ENCODE results near the gene MEIKIN.

The MEIKIN gene

DNA sequence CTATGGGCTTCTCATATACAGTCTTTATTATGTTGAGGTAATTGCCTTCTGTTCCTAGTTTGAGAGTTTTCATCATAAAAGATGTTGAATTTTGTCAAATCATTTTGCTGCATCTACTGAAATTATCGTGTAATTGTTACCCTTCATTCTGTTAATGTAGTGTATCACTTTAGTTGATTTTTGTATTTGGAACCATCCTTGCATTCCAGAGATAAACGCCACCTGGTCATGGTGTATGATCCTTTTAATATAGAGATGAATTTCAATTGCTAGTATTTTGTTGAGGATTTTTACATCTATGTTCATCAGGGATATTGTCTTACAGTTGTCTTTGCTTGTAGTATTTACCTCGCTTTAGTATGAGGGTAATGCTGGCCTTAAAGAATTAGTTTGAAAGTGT lies 19.3 kb downstream of the MEIKIN start:
- H3K79me2 ChIP-seq (ENCODE audit: control insufficient read depth, low read length): no peaks in the 10 kb centered on the region
- no peak overlapping the region for H3K4me2 ChIP-seq (ENCODE audit: low read length)
- H4K20me1 ChIP-seq (ENCODE audit: control insufficient read depth, insufficient read depth, low read depth, low read length): no peaks in the 10 kb centered on the region
- no peaks in the 10 kb centered on the region for H3F3A ChIP-seq (ENCODE audit: control insufficient read depth, insufficient read depth)
- no peaks in the 10 kb centered on the region for H3K4me1 ChIP-seq (ENCODE audit: control insufficient read depth, low read length)
- H3K4me3 ChIP-seq (ENCODE audit: low read length): no peak overlapping the region
- H3K9me2 ChIP-seq (replicated peaks; ENCODE audit: control insufficient read depth, low read length): no peaks in the 10 kb centered on the region
- H3K36me3 ChIP-seq (ENCODE audit: control insufficient read depth, low read length): no peaks in the 10 kb centered on the region
- no peak overlapping the region for H3K27ac ChIP-seq (ENCODE audit: low read depth, low read length)
- 0 out of 2 replicates have a peak, but pooled peaks cover 3% of the 10 kb centered on the region for H3K9me3 ChIP-seq (ENCODE audit: control insufficient read depth, insufficient read depth, low read length)
- no peaks in the 10 kb centered on the region for H3K27me3 ChIP-seq (ENCODE audit: control insufficient read depth, low read length)
- TF ChIP-seq EZH2phosphoT487 (IDR thresholded peaks at IDR 0.05; ENCODE audit: borderline replicate concordance, low read length): no peak
- TF ChIP-seq, protein P1, sequence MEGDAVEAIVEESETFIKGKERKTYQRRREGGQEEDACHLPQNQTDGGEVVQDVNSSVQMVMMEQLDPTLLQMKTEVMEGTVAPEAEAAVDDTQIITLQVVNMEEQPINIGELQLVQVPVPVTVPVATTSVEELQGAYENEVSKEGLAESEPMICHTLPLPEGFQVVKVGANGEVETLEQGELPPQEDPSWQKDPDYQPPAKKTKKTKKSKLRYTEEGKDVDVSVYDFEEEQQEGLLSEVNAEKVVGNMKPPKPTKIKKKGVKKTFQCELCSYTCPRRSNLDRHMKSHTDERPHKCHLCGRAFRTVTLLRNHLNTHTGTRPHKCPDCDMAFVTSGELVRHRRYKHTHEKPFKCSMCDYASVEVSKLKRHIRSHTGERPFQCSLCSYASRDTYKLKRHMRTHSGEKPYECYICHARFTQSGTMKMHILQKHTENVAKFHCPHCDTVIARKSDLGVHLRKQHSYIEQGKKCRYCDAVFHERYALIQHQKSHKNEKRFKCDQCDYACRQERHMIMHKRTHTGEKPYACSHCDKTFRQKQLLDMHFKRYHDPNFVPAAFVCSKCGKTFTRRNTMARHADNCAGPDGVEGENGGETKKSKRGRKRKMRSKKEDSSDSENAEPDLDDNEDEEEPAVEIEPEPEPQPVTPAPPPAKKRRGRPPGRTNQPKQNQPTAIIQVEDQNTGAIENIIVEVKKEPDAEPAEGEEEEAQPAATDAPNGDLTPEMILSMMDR (IDR thresholded peaks at IDR 0.05; ENCODE audit: low read depth, low read length, poor library complexity, severe bottlenecking): no peak

DNA sequence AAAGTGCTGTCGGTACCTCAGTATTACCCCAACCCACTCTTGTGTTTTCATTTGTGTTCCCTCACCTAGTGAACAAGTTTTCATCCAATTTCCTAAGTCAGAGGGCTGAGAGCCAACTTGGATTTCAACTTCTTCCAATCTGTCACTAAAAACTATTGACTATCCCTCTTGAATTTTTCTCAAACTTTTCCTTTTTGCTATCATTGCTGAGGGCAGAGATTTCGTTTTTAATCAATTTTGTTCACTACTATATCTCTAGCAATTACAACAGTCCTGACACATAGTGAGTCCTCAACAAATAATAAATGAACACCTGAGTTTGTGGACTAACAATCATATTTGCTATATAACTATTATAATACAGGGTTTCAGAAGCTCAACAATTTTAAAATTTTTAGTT lies 29.0 kb downstream of the MEIKIN start:
- TF ChIP-seq, protein P1 (IDR thresholded peaks at IDR 0.05; ENCODE audit: low read depth, low read length, poor library complexity, severe bottlenecking): no peak
- no peak for TF ChIP-seq EZH2phosphoT487 (IDR thresholded peaks at IDR 0.05; ENCODE audit: borderline replicate concordance, low read length)
- Histone ChIP-seq H3K9me3 (ENCODE audit: control insufficient read depth, insufficient read depth, low read length) (no peaks in the 10 kb centered on the region), H3K79me2 (ENCODE audit: control insufficient read depth, low read length) (no peaks in the 10 kb centered on the region), H3K9me2 (replicated peaks; ENCODE audit: control insufficient read depth, low read length) (no peaks in the 10 kb centered on the region), H3F3A (ENCODE audit: control insufficient read depth, insufficient read depth) (no peaks in the 10 kb centered on the region), H3K36me3 (ENCODE audit: control insufficient read depth, low read length) (no peaks in the 10 kb centered on the region), H3K4me3 (ENCODE audit: low read length) (no peak overlapping the region), H3K27ac (ENCODE audit: low read depth, low read length) (no peak overlapping the region), H3K27me3 (ENCODE audit: control insufficient read depth, low read length) (peaks cover 7% of the 10 kb centered on the region), H3K4me2 (ENCODE audit: low read length) (no peak overlapping the region), H3K4me1 (ENCODE audit: control insufficient read depth, low read length) (no peaks in the 10 kb centered on the region), H4K20me1 (ENCODE audit: control insufficient read depth, insufficient read depth, low read depth, low read length) (no peaks in the 10 kb centered on the region)

DNA sequence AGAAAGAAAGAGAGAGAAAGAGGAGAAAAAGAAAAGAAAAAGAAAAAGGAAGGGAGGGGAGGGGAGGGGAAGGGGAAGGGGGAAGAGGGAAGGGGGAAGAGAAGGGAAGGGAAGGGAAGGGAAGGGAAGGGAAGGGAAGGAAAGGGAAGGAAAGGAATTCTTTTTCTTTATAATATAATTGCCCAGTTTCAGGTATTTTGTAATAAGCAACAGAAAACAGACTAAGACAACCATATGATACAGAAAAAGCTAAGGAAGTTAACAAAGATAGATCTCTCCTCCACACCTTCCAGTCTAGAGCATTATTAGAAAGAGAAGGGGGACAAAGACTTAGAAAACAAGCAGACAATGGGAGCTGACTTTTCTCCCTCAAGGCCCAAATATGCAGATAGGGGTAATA lies 31.0 kb downstream of the MEIKIN start:
- H3K27me3 ChIP-seq (ENCODE audit: control insufficient read depth, low read length): peaks cover 7% of the 10 kb centered on the region
- H3K36me3 ChIP-seq (ENCODE audit: control insufficient read depth, low read length): no peaks in the 10 kb centered on the region
- no peaks in the 10 kb centered on the region for H3K4me1 ChIP-seq (ENCODE audit: control insufficient read depth, low read length)
- no peaks in the 10 kb centered on the region for H3K9me2 ChIP-seq (replicated peaks; ENCODE audit: control insufficient read depth, low read length)
- TF ChIP-seq, protein P1 (IDR thresholded peaks at IDR 0.05; ENCODE audit: low read depth, low read length, poor library complexity, severe bottlenecking): no peak
- TF ChIP-seq EZH2phosphoT487 (IDR thresholded peaks at IDR 0.05; ENCODE audit: borderline replicate concordance, low read length): no peak
- H3K27ac ChIP-seq (ENCODE audit: low read depth, low read length): no peak overlapping the region
- H3K79me2 ChIP-seq (ENCODE audit: control insufficient read depth, low read length): no peaks in the 10 kb centered on the region
- no peak overlapping the region for H3K4me3 ChIP-seq (ENCODE audit: low read length)
- H3K9me3 ChIP-seq (ENCODE audit: control insufficient read depth, insufficient read depth, low read length): no peaks in the 10 kb centered on the region
- H3F3A ChIP-seq (ENCODE audit: control insufficient read depth, insufficient read depth): no peaks in the 10 kb centered on the region
- no peak overlapping the region for H3K4me2 ChIP-seq (ENCODE audit: low read length)
- H4K20me1 ChIP-seq (ENCODE audit: control insufficient read depth, insufficient read depth, low read depth, low read length): no peaks in the 10 kb centered on the region

DNA sequence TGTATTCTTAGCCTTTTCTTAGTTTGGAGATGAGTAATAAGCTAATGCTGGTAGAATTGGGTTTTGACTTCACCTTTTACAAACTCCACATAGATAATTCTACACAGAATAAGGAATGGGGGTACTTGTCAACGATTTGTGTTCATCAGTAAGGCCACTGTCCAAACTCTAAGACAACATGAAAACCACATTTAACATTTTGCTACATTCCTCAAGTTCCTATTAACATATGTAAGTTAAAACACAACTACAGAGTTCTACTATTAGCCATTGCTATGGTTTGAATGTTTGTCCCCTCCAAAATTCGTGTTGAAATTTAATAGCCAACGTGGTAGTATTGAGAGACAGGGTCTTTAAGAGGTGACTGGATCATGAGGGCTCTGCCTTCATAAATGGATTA lies 31.9 kb downstream of the MEIKIN start:
- Histone ChIP-seq H4K20me1 (ENCODE audit: control insufficient read depth, insufficient read depth, low read depth, low read length) (no peaks in the 10 kb centered on the region), H3F3A (ENCODE audit: control insufficient read depth, insufficient read depth) (no peaks in the 10 kb centered on the region), H3K4me3 (ENCODE audit: low read length) (no peak overlapping the region), H3K4me1 (ENCODE audit: control insufficient read depth, low read length) (no peaks in the 10 kb centered on the region), H3K9me3 (ENCODE audit: control insufficient read depth, insufficient read depth, low read length) (no peaks in the 10 kb centered on the region), H3K79me2 (ENCODE audit: control insufficient read depth, low read length) (no peaks in the 10 kb centered on the region), H3K9me2 (replicated peaks; ENCODE audit: control insufficient read depth, low read length) (no peaks in the 10 kb centered on the region), H3K27ac (ENCODE audit: low read depth, low read length) (no peak overlapping the region), H3K4me2 (ENCODE audit: low read length) (no peak overlapping the region), H3K36me3 (ENCODE audit: control insufficient read depth, low read length) (no peaks in the 10 kb centered on the region), H3K27me3 (ENCODE audit: control insufficient read depth, low read length) (peaks cover 7% of the 10 kb centered on the region)
- TF ChIP-seq EZH2phosphoT487 (IDR thresholded peaks at IDR 0.05; ENCODE audit: borderline replicate concordance, low read length): no peak
- TF ChIP-seq, protein P1 (IDR thresholded peaks at IDR 0.05; ENCODE audit: low read depth, low read length, poor library complexity, severe bottlenecking): no peak
